ENCODE measurements around the gene MAPK11. TPM values are rescaled to one million over a fixed set of nuclear protein-coding genes. Genes with fewer than 3 reads are reported as not detected.

Gene MAPK11
- total RNA-seq, 4 donors from 2014 or later: 1.6 to 6.4 (median 2.7) TPM

GRCh38 chr22:50222508-50222907 lies 47.7 kb downstream of the MAPK11 start:
- Histone ChIP-seq H3K4me1 (peaks cover 0 to 8% (median 2%) of the 10 kb centered on the region in 4 donors), H3K4me3 (no peak overlapping the region), H3K9me3 (no peaks in the 10 kb centered on the region), H3K36me3 (peaks cover 0 to 33% (median 14%) of the 10 kb centered on the region in 4 donors), H3K27ac (no peak overlapping the region), H3K27me3 (no peaks in the 10 kb centered on the region)
- TF ChIP-seq POLR2A (IDR thresholded peaks at IDR 0.05) (no peak), EP300 (IDR thresholded peaks at IDR 0.05; ENCODE audit: low read depth) (no peak), POLR2AphosphoS5 (IDR thresholded peaks at IDR 0.05) (no peak), CTCF (IDR thresholded peaks at IDR 0.05) (no peak)
- in situ Hi-C loops (cut with MboI; ENCODE audit: low pct_ligation_motif_present in 1 of 4, low pct_unique_long_range_greater_than_20kb in 1 of 4, low sequenced_read_pairs in 3 of 4) (no loop called here), intact Hi-C loops (cut with DNase I; ENCODE audit: low total_unique reads) (no loop called here)
- WGBS, 2 donors (ENCODE audit: low coverage in 1 of 2): 92% methylated on average over 8 of the region's 8 CpGs; no CpG with 5 or more reads in 1 of the 2 donors
- no peak for DNase-seq

GRCh38 chr22:50221410-50222300 lies 48.5 kb downstream of the MAPK11 start:
- in situ Hi-C loops (cut with MboI; ENCODE audit: low pct_ligation_motif_present in 1 of 4, low pct_unique_long_range_greater_than_20kb in 1 of 4, low sequenced_read_pairs in 3 of 4): no loop called here
- intact Hi-C loops (cut with DNase I; ENCODE audit: low total_unique reads): no loop called here

GRCh38 chr22:50220603-50221409 lies 49.4 kb downstream of the MAPK11 start:
- H3K27ac ChIP-seq: no peak overlapping the region
- peaks cover 0 to 48% (median 25%) of the 10 kb centered on the region in 4 donors for H3K36me3 ChIP-seq
- in situ Hi-C loops (cut with MboI; ENCODE audit: low pct_ligation_motif_present in 1 of 4, low pct_unique_long_range_greater_than_20kb in 1 of 4, low sequenced_read_pairs in 3 of 4) (no loop called here), intact Hi-C loops (cut with DNase I; ENCODE audit: low total_unique reads) (no loop called here)
- 94% methylated on average over 43 of the region's 45 CpGs; no CpG with 5 or more reads in 1 of the 2 donors for WGBS, 2 donors (ENCODE audit: low coverage in 1 of 2)
- H3K4me3 ChIP-seq: no peak overlapping the region
- TF ChIP-seq POLR2AphosphoS5 (IDR thresholded peaks at IDR 0.05) (no peak), CTCF (IDR thresholded peaks at IDR 0.05) (no peak), EP300 (IDR thresholded peaks at IDR 0.05; ENCODE audit: low read depth) (no peak), POLR2A (IDR thresholded peaks at IDR 0.05) (no peak)
- DNase-seq: no peak
- H3K9me3 ChIP-seq: no peaks in the 10 kb centered on the region
- no peaks in the 10 kb centered on the region for H3K27me3 ChIP-seq
- peaks cover 0 to 8% (median 2%) of the 10 kb centered on the region in 4 donors for H3K4me1 ChIP-seq

More at GRCh38 chr22:50221410-50222300, 48.5 kb downstream of the MAPK11 start:
- peaks cover 0 to 40% (median 22%) of the 10 kb centered on the region in 4 donors for H3K36me3 ChIP-seq
- 86% methylated on average over 18 of the region's 19 CpGs; no CpG with 5 or more reads in 1 of the 2 donors for WGBS, 2 donors (ENCODE audit: low coverage in 1 of 2)
- no peak overlapping the region for H3K27ac ChIP-seq
- no peak overlapping the region for H3K4me3 ChIP-seq
- TF ChIP-seq CTCF (IDR thresholded peaks at IDR 0.05) (no peak), POLR2A (IDR thresholded peaks at IDR 0.05) (no peak), EP300 (IDR thresholded peaks at IDR 0.05; ENCODE audit: low read depth) (no peak), POLR2AphosphoS5 (IDR thresholded peaks at IDR 0.05) (no peak)
- no peaks in the 10 kb centered on the region for H3K27me3 ChIP-seq
- DNase-seq: no peak
- H3K4me1 ChIP-seq: peaks cover 0 to 8% (median 2%) of the 10 kb centered on the region in 4 donors
- H3K9me3 ChIP-seq: no peaks in the 10 kb centered on the region

Data from transverse colon (tissue), 4 donors.